Tongue (tissue), 2 donors: ENCODE measurements around the gene FNDC11. TPM values are rescaled to one million over a fixed set of nuclear protein-coding genes. Genes with fewer than 3 reads are reported as not detected.

Experiments used
- DNase-seq: peaks from one replicate; pipeline ENCODE4 v3.0.0-alpha.2; 2015
- total RNA-seq: library from RNA; depleted of rRNA; stranded (reverse); fragments of >200 nt; gene quantifications from one replicate; pipeline ENCODE4 v1.2.3, GENCODE V29; 2014

Gene FNDC11
- total RNA-seq, 1 donor from 2014 or later = 0.10 TPM

DNA sequence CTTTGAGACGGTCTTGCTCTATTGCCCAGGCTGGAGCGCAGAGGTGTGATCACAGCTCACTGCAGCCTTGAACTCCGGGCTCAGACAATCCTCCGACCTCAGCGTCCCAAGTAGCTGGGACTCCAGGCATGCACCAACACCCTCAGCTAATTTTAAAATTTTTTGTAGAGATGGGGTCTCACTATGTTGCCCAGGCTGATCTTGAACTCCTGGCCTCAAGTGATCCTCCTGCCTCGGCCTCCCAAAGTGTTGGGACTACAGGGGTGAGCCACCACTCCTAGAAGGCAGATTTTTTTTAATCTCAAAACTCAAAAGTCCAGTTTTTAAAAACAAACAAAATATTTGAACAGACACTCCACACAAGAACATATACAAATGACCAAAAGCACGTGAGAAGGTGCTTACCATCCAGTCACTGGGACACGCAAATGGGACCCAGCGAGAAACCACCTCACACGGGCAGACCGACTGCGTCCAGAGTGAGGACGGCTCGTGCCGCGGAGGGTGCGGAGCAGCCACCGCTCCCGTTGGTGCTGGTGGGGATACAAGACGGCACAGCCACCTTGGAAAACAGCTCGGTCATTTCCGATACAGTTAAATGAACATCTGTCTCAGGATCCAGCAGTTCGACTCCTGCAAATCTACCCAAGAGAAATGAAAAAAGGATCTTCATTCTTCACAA lies 28.6 kb downstream of the FNDC11 start:
- no peak for DNase-seq

DNA sequence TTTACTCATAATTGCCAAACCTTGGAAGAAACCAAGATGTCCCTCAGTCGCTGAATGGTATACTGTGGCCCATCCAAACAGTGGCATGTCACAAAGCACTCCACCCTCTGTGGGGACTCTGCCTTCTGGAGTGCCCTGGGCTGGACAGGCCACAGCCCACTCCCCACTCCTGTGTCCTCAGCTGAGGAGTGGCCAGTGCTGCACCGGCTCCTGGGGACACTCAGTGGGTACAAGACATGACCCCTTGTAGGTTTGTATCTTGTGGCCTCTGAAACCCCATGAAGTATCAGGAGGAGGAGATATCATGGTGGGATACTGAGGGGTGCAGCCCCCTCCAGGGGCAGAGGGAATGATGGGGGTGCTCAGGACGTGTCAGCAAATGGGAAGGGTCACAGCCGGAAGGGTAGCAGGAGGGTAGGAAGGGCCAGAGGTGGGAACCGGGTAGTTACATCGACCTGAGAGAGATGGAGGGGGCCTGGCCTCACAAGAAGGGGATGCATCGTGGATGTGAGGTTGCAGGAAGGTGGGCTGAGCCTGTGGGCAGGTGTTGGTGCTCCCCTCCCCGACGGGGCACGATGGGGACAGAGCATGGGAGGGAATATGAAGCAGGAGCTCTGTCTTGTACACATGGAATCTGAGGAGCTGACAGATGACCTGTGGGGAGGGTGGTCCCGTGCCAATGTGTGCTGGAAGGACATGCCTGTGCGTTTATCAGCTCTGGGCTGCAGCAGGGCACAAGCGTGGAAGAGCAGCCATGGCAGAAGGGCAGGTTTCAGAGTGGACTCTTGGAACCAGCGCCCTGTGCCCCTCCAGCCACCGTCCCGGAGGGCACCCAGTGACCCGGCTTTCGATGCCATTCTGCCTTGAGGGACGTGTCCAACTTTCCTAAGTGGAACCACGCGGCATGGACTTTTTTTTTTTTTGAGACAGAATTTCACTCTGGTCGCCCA lies 31.9 kb downstream of the FNDC11 start:
- no peak for DNase-seq

DNA sequence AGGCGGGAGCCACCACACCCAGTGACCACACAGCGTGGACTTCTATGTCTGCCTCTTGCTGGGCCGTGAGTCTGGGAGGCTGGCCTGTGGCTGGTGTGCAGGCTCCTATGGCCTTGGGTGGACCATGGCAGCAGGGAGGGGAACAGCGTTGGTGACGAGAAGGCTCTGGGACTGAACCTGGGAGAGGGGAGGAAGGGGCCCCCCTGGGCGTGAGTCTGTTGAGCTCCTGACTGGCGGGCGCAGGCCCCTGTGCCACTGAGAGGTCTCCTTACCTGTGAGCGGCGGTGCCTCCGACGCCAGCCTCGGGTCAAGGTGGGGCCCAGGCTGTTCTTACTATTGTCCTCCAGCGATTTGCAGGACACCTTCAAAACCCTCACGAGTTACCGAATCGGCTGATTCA lies 32.8 kb downstream of the FNDC11 start:
- no peak for DNase-seq

DNA sequence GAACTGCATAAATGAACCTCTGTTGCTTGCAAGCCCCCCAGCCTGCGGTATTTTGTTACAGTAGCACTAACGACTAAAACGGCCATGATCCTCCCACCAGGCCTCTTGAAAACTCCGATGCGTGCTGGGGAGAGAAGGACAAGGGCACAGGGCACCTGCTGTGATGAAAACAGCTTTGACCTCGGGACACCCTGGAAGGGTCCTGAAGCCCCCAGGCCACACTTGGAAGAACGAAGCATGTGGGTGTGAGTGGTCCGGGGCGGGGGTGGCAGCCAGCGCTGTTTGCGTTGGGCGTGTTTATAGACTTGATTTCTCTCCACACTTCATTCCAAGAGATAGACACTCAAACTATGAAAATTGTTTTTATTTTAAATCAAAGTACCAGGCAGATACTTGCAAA lies 33.3 kb downstream of the FNDC11 start:
- no peak for DNase-seq

DNA sequence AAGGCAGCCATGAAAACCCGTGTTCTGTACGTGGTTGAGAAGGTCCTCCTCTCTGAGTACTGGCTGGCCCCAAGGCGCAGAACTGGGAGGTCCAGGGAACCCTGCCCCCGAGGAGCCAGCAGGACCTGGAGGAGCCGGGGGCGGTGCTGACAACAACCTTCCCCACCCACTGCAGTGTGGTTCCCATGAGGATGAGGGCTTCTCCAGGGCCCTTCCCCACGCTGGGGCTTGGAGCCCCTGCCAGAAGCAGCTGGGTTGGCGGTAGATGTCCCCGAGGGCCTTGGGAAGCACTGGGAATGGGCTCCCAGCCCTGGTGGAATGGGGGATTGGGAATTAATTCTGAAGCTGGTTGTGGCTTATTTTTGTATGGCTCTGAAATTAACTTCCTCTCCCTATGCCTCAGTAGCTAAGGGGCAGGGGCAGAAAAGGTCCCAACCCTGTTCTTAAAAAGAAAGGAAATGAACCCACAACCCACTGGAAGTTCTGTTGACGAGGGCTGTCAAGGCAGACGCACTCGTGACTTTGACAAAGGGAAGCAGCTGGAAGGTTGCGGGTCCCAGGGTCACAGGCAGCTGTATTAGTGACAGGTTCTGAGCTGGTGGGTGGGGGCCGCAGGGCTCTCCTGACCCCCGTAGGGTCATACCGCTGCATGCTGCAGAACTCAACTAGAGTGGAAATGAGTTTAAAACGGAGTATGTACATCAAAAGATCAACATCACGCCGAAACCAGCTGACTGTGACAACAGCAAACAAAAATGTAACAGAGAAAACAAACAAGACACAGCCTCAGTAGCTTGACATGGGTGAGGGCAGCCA lies 34.0 kb downstream of the FNDC11 start:
- no peak for DNase-seq

- no peak for DNase-seq
These were observed 34.7 kb downstream of the FNDC11 start for GRCh38 chr20:63588641-63589041.

DNA sequence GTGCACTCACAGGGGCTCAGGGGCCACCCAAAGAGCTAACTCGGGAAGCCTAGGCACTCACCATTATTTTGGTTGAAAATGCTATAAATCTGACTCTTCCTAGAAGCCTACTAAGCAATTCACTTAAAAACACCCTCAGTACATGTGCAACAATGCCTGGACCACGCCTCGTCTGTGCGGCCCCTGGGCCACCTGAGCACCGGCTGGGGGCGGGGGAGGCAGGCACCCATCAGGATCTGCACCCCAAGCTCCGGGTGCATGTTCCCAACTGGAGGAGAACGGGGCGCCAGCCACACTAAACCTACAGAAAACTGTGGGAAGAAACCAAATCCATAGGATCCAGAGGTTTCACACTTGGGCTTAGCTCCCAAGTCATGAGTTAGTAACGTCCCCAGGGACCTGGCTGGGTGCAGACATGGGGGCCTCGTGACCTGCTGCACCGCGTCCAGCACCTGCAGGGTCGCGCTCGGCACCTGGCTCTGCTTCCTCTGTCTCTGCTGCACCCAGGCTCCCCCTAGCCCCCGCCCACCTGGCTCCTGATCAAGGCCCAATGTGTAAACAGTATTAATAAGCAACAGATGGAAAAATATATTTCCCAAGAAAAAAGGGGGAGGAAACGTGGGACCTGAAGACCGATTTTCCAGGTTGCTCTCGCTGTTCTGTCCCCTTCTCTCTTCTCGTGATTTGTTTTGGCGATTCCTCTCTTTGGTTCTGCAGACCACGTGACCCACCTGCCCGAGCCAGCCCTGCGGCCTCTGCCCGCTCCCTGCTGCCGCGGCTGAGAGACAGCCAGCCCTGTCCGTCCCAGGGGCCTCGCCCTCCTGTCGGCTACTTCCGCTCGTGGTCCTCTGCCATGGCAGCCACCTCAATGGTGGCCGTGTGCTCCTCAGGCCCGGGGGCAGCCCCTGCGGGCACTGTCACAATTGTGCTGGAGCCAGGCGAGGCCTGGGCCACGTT lies 35.6 kb downstream of the FNDC11 start:
- DNase-seq = peak; percentile 56

DNA sequence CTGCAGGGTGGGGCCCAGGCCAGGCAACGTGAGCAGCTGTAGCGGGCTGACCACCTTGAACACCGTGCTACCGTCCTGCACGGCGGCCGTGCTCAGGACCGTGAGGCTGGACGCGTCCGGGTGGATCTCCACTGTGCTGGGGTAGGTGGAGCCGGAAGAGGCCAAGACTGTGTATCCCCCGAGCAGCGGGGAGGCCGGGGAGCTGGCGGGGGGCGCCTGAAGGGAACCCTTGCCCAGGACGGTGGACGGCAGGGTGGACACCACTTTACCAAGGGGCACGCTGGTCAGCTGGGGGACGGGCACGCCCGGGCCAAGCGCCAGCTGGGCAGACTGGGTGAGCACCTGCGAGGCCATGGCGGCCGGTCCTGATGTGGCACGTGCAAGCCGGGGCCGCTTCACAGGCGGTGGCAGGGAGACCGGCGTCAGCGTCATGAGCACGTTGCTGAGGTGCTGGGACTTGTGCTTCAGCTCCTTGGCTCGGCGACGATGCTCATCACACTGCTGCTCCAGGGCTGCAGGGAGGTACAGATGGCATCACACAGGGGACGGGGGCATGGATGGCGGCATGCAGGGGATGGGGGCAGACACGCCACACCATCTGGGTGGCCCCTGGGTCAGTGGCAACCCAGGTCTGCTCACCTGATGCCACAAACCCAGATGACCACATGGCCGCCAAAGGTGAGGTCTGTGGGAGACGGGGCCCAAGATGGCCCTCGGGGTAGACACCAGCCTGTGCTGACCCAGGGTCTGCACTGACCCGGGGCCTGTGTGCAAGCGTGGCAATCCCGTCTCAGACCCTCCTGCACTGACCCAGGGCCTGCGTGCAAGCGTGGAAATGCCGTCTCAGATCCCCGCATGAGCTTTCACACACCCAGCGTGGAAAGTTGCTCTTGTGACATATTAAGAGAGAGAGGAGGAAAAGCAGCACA lies 36.5 kb downstream of the FNDC11 start:
- no peak for DNase-seq

- DNase-seq = no peak
These were observed 37.2 kb downstream of the FNDC11 start for GRCh38 chr20:63591147-63591533.

DNA sequence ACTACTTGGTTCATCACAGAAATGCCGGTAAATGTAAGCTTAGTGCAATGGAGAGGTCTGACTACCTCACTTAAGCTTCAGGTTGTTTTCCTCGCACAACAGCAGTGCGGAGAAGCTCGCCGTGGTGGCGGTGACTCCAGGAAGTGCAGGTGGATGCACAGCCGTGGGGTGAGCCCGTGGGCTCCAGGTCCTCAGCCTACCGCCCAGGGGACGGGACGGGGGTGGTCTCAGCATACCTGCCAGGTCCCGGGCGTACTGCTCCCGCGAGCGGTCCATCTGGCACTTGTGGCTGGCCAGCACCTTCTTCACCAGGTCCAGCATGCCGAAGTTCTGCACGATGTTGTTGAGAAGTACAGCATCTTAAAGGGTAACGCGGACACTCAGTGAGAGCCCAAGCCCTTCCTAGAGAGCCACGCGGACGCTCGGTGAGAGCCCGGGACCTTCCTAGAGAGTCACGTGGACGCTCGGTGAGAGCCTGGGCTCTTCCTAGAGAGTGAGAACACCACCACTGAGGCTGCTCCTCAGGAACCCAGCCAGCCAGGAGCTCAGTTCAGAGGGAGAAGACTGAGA lies 37.9 kb downstream of the FNDC11 start:
- DNase-seq = no peak

DNA sequence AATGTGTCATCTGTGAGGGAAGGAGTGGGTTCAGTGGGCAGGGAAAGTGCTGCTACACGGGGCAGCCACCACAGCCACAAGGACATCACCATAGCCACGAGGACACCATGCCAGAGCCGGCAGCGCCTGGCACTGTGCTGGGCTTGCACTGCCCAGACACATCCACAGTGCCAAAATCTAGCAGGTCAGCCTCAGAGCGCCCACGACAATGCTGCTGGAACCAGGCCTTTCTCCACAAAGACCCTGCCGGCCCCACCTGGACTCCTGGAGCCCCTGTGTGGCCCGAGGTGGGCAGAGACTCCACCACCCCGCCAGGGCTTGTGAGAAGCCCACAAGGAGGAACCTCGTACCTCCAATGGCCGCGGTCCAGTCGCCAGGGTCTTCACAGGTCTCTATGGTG lies 38.7 kb downstream of the FNDC11 start:
- DNase-seq = no peak

- DNase-seq = no peak
These were observed 40.1 kb downstream of the FNDC11 start for GRCh38 chr20:63594043-63594561.

DNA sequence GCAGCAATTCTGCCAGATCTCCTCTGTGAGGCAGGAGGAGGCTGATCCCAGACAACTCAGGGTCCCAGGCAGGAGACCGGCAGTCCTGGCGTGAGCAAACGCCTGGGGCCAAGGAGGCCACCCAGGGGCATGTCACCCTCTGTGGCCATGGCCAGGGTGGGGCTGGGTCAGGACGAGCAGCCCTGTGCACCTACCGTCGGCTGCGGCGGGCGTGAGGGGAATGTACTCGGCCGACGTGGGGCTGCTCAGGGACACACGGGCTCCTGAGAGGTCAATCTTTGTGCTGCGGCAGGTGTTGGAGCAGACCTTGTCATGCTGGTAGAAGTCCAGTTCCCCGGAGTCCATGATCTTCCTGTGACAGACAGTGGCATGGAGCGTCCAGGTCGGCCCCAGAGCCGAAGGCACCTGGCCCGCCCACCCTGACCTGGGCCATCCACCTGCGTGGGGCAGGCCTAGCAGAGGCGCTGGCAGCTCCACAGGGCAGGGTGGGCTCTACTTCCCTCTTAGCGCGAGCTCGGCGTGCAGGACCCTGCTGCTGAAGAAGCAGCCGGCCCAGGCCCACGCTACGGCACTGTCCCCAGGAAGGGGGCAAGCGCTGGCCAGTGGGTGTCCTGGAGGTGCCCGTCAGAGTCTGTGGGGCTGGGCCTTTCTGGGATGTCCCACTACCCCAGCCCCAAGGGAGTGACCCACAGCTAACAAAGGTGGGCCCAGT lies 41.6 kb downstream of the FNDC11 start:
- DNase-seq = no peak

DNA sequence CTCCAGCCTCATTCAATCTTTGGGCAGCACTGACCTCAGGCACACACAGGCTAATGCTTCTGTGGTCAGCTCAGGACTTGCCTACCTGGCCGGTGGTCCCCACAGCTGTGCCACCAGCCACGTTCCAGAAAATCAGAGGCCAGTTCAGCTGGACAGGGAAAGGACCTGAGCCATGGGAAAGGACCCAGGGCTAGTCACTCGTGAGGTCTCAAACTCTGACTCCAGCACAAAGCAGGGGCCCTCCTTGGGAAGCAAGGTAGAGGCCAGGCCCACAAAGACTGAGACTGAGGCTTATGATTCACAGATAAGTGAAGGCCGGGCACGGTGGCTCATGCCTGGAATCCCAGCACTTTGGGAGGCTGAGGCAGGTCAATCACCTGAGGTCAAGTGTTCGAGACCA lies 42.5 kb downstream of the FNDC11 start:
- DNase-seq = no peak

DNA sequence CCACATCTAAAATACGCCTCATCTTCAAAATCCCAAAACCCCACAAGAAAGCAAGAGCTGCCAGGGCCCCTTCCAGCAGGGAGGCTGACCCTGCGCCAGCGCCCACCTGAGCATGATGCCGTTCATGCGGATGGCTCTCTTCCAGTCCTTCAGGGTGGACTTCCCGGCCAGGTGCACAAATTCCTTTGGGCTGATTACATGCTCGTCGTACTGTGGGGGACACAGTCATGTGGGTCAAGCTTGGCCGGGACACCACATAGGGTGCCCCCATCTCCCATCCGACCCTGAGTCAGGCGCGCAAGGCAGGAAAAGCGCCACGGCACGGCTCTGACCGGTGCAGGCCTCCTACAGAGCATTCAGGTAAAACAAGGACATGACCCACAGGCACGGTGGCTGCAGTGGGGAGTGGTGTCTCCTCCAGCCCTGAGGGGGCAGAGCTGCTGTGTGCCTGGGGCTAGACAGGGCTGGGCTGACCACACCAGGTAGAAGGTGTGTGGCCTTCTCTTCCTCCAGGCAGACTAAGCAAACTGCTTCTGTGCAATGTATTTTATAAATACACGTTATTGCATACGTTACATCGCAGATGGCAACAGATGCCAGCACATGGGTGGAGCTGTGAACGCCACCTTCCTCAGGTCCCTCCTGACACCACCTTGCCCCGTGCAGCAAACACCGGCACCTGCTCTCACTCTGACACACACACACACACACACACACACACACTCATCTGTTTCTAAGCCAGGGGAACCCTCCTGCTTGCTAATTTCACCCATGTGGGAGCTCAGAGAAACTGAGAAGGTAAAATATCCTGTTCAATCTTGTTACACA lies 43.9 kb downstream of the FNDC11 start:
- no peak for DNase-seq

DNA sequence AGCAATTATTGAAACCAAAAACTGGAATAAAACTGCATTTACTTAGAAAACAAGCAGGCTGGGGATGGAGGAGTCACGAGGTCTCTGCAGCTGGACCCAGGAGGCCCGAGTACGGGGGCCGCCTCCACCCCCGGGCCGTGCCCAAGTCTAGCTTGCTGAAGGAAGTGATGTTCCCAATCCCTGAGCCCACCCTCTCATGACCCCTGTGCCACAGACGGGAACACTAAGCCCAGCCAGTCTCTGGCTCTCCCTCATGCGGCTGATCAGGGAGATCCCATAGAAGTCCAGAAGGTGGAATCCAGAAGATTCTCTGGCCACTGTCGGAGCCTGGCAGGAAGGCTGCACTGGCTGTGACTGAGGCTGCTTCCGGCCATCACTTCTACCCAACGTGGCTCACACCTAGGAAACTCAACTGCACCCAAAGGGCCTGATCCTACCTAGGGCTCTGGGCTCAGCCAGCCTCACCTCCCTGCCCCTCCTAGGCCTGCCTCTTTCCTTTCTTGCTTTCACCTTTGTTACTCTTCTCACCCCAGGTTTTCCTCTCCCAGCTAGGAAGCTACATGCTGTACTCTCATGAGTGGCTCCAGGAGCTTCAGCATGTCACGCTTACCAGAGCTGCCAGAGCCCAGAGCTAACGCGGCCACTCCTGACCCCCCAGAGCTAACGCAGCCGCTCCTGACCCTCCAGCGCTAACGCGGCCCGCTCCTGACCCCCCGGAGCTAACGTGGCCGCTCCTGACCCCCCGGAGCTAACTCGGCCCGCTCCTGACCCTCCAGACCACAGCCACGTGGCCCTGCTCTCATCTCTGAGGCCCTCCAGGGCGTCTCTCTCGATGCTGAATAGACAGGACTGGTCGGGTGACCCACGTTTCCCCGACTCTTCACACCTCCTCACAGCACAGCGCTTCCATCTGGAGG lies 44.8 kb downstream of the FNDC11 start:
- no peak for DNase-seq
